NCI-H2029 (cell line): Measurements from ENCODE around the gene ASIP.
"Not testable (repeated sequence)": the region's sequence is repeated elsewhere in the genome, so short reads cannot be mapped to it uniquely, and the experiment has no call there.

Source experiments
- DNase-seq: peaks from one replicate; lab custom pipeline; 2025; lab: John Stamatoyannopoulos, UW

ASIP gene, protein sequence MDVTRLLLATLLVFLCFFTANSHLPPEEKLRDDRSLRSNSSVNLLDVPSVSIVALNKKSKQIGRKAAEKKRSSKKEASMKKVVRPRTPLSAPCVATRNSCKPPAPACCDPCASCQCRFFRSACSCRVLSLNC

DNA sequence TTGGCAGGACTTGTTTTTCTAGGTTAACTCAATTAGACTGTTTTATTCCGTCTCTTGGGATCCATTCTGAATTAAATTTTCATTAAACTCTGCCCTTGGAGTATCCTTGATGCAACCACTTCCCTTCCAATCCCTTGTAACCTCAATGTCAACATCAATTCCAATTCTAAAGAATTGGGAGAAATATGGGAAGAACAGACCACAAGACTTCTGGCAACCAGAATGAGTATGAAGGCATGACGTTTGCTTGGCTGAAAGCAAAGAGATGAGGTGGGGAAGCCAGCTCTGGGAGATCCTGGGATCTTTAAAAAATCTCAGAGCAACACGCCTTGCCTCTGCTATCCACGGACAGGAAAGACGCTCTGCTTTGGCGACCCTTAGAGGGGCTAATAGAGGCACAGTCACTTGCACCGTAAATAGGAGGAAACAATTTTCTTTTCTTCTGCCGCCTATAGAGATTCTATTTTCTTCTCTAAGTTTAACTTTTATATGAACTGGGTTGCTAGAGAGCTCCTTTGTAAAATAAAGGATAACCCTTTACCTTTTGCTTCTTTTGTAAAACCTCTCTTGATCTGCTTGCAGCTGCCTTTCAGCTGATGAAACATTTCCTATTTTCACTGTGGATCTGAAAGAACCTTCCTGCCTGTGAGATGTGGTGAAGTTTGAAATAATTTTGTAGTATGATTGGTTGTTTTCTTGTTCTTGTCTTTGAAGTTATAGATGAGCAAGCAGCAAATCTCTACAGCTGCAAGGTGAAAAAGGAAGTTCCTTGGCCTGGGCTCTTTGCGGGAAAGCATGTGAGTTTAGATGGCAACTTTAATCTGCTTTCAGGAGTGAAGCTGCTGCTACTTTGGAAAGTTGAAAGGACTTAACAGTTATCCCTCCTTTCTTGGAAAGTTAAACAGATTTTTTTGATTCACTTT is at the start of gene ASIP:
Gene ASIP (plus strand): TSS at position 731 of the 923 bp plus-strand sequence. CDS start 18,952 bp downstream, outside the sequence.
- no peak for DNase-seq

DNA sequence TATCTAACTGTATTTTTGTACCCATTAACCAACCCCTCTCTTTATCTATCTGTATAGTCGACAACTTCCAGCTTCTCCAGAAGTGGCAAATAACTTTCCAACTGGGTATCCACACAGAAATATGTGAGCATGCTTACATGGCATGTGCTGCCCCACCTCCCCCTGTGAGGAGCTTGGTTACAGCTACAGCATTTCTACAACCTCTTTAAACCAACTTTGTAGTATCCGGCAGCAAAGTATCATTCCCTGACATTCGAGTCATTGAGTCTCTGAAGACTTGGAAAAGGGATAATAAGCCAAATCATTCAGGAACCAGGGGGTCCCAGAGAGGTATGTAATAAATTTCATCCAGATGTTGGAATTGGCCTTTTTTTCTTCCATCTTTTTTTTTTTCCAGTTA is 48.2 kb upstream of the ASIP start:
- no peak for DNase-seq

DNA sequence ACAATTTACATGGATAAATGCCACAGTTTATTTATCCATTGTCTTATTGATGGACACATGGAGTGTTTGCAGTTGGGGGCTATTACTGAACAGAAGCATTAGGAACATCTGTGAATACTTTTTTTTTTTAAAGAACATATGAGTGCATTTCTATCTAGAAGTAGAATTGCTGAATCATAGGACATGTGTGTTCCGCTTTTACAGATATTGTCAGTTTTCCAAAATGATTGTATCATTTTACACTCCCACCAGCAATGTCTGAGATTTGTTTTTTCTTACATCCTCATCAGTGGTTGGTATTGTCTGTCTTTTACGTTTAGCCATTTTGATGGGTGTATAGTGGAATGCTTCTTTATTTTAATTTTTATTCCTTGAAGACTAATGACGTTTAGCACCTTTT is 42.0 kb upstream of the ASIP start:
- DNase-seq = no peak

DNA sequence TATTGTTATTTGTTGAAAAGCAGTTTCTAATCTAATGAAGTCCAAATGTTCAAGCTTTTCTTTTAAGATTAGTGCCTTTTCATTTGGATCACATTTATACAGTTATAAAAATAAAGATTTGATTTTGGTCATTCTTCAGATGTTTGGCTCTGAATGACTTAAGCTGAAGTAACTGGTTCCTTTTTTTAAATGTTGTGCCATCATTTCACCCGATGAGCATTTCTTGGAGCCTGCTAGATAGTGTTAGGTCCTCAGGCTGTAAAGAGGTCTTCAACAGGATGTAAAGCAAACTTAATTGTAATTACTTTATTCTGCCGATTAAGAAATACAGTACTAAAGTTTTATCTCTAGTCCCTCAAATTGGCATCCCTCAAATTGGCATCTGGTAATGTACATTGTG is 41.2 kb upstream of the ASIP start:
- no peak for DNase-seq

DNA sequence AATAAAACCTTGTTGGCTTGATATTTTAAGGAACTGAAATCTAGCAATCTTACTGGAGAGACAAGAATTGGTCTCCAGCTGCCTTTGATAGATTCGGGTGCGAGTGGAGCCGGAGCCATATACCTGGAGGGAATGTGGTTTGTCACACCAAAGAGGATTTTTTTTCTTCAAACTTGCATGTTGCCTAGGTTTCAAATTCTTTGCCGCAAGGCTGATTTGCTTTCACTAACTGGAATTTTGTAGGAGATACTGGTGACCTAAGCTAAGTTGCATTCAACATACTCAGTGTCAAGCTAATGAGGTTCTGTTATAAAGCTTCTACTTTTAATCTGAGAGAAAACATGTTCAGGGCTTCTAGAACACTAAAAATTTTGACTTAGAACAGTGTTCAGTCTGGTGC is 39.7 kb upstream of the ASIP start:
- DNase-seq = no peak

DNA sequence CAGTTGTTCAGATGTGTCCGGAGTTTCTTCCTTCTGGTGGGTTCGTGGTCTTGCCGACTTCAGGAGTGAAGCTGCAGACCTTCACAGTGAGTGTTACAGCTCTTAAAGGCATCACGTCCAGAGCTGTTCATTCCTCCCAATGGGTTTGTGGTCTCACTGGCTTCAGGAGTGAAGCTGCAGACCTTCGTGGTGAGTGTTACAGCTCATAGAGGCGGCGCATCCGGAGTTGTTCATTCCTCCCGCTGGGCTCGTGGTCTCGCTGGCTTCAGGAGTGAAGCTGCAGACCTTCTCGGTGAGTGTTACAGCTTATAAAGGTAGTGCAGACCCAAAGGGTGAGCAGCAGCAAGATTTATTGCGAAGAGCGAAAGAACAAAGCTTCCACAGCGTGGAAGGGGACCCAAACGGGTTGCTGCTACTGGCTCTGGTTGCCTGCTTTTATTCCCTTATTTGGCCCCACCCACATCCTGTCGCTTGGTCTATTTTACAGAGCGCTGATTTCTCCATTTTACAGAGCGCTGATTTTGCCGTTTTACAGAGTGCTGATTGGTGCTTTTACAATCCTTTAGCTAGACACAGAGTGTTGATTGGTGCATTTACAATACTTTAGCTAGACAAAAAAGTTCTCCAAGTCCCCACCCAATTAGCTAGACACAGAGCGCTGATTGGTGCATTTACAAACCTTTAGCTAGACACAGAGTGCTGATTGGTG is 35.9 kb upstream of the ASIP start:
- DNase-seq = peak; percentile 42

DNA sequence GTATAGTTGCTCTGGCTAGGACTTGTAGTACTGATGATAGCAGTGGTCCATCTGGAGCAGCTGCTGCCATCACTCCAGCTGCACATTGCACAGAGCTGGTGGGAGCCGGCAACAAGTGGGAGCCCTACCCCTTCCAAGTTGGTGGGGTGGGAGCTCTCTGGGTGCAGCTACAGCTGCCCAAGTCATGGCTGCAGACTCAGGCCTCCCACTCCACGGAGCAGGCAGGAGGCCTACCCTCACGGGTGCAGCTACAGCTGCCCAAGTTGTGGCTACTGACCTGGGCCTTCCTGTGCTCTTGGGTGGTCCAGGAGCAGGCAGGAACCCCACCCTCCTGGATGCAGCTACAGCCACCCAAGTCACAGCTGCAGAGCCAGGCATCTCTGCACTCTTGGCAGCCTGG is 32.1 kb upstream of the ASIP start:
- no peak for DNase-seq

DNA sequence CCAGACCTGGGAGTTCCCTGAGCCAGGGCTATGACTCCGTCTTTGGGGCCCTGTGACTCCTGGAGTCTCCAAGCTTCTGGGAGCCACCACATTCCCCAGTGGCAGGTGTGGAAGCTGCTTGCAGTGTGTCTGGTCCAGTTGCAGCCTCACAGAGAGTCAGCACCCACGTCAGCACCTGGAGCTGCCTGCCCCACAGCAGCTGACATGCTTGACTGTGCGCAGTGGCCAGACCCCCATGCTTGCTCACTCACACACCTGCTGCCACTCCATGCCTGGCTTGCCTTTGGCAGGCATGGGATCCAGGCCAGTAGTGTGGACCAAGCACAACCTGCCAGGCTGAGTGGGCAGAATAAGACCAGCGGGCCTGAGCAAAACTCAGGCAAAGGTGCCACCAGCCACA is 31.0 kb upstream of the ASIP start:
- no peak for DNase-seq

DNA sequence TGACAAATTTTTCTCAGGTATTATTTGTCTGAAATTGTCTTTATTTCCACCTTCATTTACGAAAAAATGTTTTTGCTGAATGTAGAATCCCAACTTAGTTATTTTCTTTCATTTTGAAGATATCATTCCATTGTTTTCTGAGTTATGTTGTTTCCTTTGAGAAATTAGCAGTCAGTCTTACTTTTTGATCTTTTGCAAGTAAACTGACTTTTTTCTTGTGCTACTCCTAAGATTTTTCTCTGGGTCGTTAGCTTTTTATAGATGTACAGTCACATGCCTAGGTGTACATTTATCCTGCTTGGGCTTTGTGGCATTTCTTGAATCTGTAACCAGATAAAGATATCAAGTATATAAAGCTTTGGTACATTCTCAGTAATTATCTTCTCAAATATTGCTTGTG is 29.6 kb upstream of the ASIP start:
- DNase-seq = no peak

DNA sequence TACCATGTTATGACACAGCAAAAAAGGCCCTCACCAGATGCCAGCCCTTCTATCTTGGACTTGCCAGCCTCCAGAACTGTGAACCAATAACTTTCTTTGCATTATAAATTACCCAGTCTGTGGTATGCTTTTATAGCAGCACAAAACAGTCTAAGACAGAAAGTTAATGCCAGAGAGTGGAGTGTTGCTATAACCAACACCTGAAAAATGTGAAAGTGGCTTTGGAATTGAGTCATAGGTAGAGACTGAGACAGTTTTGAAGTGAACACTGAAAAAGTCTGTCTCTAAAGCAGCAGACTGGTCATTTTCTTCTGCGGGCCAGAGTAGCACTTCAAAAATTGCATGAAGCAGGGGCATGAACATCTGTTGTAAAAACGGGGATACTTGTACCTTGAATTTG is 28.0 kb upstream of the ASIP start:
- DNase-seq = no peak

DNA sequence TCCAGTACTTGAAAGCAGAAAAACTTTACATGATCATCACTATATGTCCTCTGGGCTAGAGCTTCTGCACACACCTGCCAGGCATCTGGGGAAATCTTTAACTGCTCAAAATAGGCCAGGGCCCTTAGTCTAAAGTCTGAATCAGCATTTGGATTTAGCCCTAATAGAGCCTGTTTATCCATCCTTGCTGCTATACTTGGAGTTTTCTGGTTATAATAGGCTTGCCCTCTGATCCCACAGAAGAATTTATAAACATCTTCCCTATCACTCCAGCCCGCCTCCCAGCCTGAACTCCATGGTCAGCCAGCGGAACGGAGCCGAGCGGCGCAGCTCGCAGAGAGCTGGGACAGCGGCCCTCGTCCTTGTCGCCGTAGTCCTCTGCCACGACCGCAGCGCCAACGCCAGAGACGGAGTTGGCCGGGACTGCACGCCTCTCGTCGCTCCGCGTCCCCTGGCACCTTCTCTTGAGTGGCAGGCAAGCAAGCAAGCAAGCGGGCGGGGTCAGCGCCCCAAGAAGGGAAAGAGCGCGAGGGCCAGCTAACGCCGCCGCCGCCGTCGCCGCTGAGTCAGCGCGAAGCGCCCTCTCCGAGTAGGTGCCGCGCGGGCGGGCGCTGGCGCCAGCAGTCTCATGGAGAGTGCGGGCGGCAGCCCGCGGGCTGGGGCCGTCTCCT is 25.4 kb upstream of the ASIP start:
- peak; percentile 85 for DNase-seq

DNA sequence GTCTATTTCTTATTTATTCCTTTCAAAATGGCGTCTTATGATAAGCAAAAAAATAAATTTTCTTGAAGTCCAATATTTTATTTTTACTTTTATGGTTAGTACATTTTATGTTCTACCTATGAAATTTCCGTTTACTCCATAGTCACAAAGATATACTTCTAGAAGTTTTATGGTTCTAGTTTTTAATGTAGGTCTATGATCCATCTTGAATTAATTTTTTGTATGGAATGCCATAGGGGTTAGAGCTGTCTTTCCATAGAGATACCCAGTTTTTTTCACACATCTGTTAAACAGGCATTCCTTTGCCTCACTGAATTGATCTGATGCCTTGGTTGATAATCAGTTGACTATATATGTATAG is 24.9 kb upstream of the ASIP start:
- no peak for DNase-seq

DNA sequence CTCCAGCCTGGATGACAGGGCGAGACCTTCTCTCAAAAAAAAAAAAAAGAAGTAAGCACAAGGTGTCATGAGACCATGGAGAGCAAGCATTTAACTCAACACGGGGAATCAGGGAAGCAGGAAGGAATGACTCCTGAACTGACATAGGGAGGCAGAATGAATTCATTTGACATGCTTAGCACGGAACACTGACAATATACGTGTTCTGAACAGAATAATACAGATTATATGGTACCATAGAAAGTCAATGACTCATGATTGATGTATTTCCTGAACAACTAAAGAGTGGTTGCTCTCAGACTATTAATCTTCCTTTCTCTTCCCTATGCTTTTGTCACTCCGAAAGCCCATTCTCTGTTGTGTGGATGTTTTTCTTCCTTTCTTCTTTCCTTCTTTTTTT is 20.7 kb upstream of the ASIP start:
- DNase-seq = no peak

DNA sequence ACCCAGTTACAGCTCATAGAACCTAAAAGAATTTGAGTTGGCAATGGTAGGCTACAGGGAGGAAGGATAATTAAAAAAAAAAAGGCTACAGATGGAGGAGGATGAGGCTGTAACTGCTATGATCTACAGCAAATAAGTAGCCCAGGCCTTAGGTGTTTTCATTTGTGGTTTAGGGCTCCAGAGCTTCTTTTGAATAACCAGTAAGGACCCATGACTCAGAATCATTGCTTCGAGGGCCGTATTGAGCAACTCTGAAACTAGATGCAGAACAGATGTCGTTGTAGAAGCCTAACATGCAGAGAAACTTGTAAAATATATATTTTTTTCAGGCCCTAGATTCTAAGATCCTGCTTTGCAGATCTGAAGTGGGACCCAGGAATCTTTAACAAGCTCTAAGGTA is 19.0 kb upstream of the ASIP start:
- DNase-seq = no peak

DNA sequence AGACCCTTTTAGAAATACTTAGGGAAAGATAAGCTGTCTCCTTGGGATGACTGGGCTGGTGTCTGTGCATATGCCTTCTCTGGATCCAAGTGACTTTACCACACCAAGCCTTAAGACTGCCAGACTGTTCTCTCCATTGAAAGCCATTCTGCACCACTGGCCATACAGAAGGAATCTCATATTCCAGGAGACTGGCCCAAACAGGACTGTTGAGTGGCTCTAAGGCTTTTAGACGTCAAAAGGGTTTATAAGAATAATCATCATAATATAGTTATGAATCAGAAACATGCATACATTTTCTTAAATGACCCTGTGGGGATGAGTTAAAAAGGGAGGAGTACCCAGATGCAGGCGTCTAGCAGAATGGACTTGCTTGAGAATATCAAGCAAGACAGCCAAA is 17.0 kb upstream of the ASIP start:
- DNase-seq = not testable (repeated sequence)

DNA sequence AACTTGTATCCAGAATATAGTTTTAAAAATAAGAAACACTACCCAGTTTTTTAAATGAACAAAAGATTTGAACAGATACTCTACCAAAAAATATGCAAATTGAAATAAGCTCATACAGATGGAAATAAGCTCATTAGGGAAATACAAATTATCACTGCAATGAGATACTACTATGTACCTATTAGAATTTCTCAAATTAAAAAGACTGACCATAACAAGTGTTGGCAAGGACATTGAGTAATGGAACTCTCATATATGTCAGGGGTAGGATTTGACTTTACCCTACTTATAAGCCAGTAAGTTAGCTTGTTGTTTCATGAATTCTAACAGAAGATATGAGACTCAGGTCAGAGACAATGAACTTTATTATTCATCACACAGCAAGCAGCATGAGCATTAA is 9.6 kb upstream of the ASIP start:
- DNase-seq = no peak

DNA sequence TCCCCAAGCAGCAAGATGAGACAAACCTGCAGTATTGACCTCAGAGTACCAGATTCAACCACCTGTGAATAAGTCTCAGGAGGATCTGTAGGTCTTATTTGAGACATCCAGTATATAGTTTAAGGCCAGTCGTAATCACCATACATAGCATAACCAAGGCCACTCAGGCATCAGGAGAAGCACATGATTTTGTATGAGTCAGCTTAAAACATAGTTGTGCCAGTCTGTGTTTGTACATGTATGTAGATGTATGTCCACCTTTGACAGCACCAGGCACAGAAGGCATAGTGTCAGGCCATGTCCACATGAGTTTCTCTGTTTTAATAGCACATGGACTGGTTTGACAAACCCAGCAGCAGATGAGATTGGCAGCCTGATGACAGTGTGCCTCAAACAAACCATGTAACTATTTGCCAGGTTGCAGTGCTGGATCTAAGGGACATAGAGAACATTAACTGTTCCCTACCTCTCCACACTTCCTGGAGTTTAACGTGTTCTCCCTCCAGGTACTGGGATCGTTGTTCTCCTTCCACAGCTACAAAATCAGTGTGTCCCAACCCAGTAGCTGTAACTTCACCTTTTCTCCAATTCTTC is 8.6 kb upstream of the ASIP start:
- no peak for DNase-seq

DNA sequence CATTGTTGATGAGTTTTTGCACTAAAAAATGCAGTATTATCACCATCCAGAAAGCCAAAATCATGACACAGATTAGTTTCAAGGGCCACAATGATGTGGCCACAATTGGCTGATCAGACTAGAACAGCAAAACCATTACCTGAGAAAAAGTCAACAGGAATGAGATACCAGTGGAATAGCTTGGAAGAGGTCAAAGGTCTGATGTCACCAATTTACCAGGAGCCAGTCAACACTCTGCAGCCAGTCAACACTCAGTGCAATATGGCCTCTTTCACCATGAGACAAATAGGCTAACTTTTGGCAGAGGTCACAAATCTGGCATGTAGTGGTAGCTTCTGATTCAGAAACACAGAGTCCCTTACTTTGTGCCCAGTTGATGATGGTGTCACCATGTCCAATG is 7.5 kb upstream of the ASIP start:
- no peak for DNase-seq

DNA sequence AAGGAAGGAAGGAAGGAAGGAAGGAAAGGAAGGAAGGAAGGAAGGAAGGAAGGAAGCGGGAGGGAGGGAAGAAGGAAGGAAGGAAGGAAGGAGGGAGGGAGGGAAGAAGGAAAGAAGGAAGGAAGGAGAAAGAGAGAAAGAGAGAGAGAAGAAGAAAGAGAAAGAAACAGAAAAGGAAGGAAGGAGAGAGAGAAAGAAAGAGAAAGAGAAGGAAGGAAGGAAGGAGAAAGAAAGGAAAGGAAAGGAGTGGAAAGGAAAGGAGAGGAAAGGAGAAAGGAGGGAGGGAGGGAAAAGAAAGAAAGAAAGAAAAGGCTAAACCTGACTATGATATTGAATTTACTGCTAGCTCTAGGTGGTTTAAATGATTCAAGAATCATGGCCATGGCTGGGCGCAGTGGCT is 5.3 kb upstream of the ASIP start:
- DNase-seq = no peak

DNA sequence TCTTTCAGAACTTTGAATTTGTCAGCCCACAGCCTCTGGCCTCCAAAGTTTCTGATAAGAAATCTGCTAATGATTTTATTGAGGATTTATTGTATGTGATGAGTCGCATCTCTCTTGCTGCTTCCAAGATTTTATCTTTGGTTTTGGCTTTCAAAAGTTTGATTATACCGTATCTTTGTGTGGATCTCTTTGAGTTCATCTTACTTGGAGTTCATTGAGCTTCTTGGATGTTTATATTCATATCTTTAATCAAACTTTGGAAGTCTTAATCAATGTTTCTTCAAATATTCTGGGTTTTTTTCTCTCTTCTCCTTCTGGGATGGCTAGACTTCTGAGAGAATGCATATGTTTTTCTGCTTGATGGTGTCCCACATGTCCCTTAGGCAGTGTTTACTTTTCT is 3.3 kb upstream of the ASIP start:
- DNase-seq = no peak

DNA sequence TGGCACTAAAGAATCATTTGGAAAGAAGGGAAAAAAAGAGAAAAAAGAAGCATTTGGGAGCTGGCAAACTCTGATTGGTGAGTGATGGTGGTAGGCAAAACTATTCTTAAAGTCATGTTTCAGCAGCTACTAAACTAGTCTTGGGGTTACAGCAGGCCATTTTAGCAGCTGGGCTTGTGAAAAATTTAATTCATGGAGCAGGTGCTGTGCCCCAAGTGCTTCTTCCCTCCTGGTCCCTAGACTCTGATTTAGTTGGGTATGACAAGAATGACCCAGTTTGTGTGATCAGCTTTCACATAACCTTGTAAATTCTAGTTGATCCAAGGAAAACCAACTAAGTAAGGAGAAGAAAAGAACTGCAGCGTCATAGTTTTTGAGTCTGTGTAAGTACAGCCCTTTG is 1.1 kb upstream of the ASIP start:
- DNase-seq = no peak

DNA sequence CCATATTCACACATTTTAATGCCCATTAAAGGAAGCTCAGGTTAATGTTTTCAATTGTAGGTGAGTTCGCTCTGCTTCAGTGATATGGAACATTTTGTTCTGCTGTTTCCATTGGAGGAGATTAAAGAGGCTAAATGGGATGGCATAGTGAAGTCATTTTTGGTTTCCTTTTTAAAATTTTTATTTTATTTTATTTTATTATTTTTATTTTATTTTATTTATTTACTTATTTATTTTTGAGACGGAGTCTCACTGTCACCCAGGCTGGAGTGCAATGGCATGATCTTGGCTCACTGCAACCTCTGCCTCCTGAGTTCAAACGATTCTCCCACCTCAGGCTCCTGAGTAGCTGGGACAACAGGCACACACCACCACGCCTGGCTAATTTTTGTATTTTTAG is 792 bp downstream of the ASIP start:
- not testable (repeated sequence) for DNase-seq
